Liver (tissue), 3 donors: Measurements from ENCODE around the gene TMPRSS2.

Experiments
- ATF3 ChIP-seq: IDR thresholded peaks from 2 replicates; pipeline ENCODE4 v1.6.1; 2016; ENCODE audit warnings: antibody characterized with exemption
- CTCF ChIP-seq: fragments of 150-350 bp; IDR thresholded peaks from 2 replicates; pipeline ENCODE4 v1.5.1; 2017; ENCODE audit warnings: improper control_type of control experiment, low read depth, low read length; ENCODE audit not compliant: missing input control
- donor health status: healthy.
- donor health status: healthy.

- TF ChIP-seq CTCF (no peak), ATF3 (no peak)
These were observed 17.6 kb downstream of the TMPRSS2 start for GRCh38 chr21:41490330-41490729.
